D721Med (cell line): ENCODE measurements around the gene MDFIC.

ENCODE experiments used
- DNase-seq: peaks from one replicate; pipeline ENCODE4 v3.0.0; 2011; ENCODE audit warnings: low spot score; ENCODE audit not compliant: insufficient read length
- FAIRE-seq: peaks from 2 replicates; lab custom pipeline; 2011; peaks lifted over from hg19 to GRCh38; lab: Jason Lieb, UNC
- CTCF ChIP-seq: IDR thresholded peaks from 2 replicates; pipeline ENCODE4 v1.5.1; 2012; ENCODE audit warnings: mild to moderate bottlenecking, control low read depth; ENCODE audit not compliant: insufficient read depth; ENCODE audit errors: missing control alignments

Gene MDFIC

GRCh38 chr7:114986190-114987180, 64.6 kb downstream of the MDFIC start:
- no peak for FAIRE-seq
- no peak for TF ChIP-seq CTCF
- DNase-seq = no peak

DNA sequence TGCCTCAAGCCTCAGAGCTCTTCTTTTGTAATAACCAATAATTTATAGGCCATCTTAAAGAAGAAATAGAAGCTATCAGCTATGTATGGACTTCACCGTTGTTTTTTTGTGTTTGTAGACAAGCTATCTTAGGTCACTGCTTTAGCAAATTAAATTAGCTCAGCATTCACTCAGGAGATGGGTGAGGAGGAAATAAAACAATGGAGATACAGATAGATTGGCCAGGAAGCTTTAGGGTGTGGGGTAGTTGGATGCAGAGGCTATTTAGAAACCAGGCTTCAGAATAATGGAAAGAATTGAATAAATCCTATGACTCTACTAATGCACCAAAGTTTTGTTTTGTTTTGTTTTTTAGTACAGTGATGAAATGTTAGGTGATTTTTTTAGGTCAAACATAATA, 66.1 kb downstream of the MDFIC start:
- no peak for FAIRE-seq
- DNase-seq = no peak
- no peak for TF ChIP-seq CTCF

DNA sequence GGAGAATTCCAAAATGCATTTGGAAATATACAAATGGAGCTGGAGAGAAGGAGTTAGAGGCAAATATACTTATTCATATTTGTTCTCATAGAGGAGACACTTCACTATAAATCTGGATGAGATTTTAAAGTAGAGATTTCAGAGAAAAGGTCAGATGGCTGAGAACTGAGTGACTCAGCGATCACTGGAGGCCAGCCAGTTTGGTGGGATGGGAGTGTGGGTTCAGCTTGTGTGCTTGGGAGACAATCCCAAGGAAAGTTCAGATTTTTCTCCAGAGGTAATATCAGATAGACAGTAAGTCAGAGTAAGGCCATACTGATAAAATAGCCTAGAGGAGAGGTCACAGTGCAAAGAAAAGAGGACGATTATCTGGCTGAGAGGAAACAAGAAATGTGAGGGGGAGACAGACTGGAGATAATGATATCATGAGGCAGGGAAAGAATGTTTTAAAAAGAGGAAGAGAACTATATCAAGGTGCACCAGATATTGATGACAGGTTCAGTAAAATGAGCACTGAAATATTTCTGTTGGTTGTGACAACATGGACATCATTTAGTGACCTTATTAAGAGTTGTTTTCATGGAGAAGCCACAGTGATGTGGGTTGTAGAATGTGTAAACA, 67.0 kb downstream of the MDFIC start:
- TF ChIP-seq CTCF = no peak
- no peak for FAIRE-seq
- no peak for DNase-seq

DNA sequence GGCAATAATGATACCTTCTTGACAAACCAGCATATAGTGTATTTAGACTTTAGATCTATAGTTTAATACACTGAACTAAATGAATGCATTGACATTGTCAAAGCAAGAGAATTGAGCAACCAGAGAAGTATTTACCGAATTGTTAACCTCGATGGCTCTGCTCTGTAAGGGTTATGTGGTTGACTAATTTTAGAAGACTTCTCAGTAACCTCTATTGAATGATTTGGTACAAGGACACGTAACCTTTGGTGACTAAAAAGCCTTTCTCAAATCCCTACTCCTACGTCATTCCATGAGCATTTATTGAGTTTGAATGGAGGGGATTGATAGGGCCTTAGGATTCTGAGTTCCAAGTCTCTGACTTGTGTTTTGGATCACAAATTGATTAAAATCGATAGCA, 67.6 kb downstream of the MDFIC start:
- FAIRE-seq (no peak), DNase-seq (no peak)
- no peak for TF ChIP-seq CTCF

DNA sequence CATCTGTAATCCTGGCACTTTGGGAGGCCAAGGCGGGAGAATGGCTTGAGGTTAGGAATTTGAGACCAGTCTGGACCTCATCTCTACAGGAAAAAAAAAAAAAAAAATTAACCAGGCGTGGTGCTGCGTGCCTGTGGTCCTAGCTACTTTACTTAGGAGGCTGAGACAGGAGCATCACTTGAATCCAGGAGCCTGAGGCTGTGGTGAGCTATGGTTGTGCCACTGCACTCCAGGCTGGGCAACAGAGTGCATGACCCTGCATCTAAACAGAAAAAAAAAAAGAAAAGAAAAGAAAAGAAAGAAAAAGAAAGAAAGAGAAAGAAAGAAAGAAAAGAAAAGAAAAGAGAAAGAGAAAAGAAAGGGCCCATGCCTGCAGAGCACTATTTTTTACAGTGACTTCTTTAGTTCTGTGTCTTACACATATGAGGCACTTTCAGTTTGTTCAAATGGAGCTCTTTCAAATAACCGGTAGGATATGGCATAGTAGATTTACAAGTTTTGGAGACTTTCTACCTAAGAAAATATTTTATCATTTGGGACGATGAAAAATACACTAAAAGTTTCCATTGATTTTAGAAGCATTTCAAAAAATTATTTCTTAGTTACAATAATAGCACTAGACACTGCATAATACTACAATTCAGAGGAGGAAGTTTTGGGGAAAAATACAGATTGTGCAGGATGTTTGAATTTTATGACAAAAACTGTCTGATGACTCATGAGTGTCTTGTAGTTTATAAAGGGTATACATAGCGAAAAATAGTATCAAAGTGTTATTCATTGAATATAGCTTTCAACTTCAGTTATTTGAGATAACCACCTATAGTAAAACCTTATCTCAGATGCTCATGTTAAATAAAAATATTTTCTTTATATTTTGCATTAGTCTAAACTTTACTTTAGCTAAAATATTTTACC, 75.9 kb downstream of the MDFIC start:
- FAIRE-seq = no peak
- DNase-seq = no peak
- TF ChIP-seq CTCF = no peak

DNA sequence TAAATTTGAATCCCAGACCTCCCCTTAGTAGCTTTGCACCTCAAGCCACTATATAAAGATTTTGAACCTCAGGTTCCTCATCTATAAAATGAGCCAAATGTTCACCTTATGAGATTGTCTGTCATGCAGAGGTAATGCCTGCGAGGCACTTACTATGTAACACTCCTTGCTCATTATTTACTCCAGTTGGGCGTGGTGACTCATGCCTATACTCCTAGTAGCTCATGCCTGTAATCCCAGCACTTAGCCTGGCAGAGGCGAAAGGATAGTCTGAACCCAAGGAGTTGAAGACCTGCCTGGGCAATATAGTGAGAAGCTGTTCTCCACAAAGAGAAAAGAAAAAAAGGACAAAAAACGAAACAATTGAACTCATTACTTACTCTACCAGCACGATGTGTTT, 82.2 kb downstream of the MDFIC start:
- FAIRE-seq (no peak), DNase-seq (no peak)
- no peak for TF ChIP-seq CTCF
